Measurements from ENCODE around the gene FRK.
"Not testable (repeated sequence)": the region's sequence is repeated elsewhere in the genome, so short reads cannot be mapped to it uniquely, and the experiment has no call there.

The FRK gene

GRCh38 chr6:115945812-115946211, 114.9 kb downstream of the FRK start:
- DNase-seq (ENCODE audit: low read depth), result no peak
- TF ChIP-seq CTCF (IDR thresholded peaks at IDR 0.05; ENCODE audit: control insufficient read depth, insufficient read depth, low read depth, low read length, missing control alignments), result no peak
- no peak overlapping the region for H3K4me3 ChIP-seq (ENCODE audit: control insufficient read depth, low read depth, low read length)

GRCh38 chr6:115945306-115945705, 115.4 kb downstream of the FRK start:
- TF ChIP-seq CTCF (IDR thresholded peaks at IDR 0.05; ENCODE audit: control insufficient read depth, insufficient read depth, low read depth, low read length, missing control alignments), result no peak
- no peak overlapping the region for H3K4me3 ChIP-seq (ENCODE audit: control insufficient read depth, low read depth, low read length)
- DNase-seq (ENCODE audit: low read depth), result no peak

- not testable (repeated sequence) for DNase-seq (ENCODE audit: low read depth)
These were observed 115.9 kb downstream of the FRK start for GRCh38 chr6:115944829-115945228.

GRCh38 chr6:115937502-115937901, 123.2 kb downstream of the FRK start:
- H3K4me3 ChIP-seq (ENCODE audit: control insufficient read depth, low read depth, low read length), result not testable (repeated sequence)

More at GRCh38 chr6:115944829-115945228, 115.9 kb downstream of the FRK start:
- not testable (repeated sequence) for H3K4me3 ChIP-seq (ENCODE audit: control insufficient read depth, low read depth, low read length)

GRCh38 chr6:115935361-115935760, 125.3 kb downstream of the FRK start:
- no peak for DNase-seq (ENCODE audit: low read depth)
- no peak overlapping the region for H3K4me3 ChIP-seq (ENCODE audit: control insufficient read depth, low read depth, low read length)
- TF ChIP-seq CTCF (IDR thresholded peaks at IDR 0.05; ENCODE audit: control insufficient read depth, insufficient read depth, low read depth, low read length, missing control alignments), result no peak

More at GRCh38 chr6:115937502-115937901, 123.2 kb downstream of the FRK start:
- not testable (repeated sequence) for DNase-seq (ENCODE audit: low read depth)

GRCh38 chr6:115934829-115935228, 125.9 kb downstream of the FRK start:
- DNase-seq (ENCODE audit: low read depth), result no peak
- no peak overlapping the region for H3K4me3 ChIP-seq (ENCODE audit: control insufficient read depth, low read depth, low read length)
- no peak for TF ChIP-seq CTCF (IDR thresholded peaks at IDR 0.05; ENCODE audit: control insufficient read depth, insufficient read depth, low read depth, low read length, missing control alignments)

GRCh38 chr6:115934145-115934544, 126.5 kb downstream of the FRK start:
- TF ChIP-seq CTCF (IDR thresholded peaks at IDR 0.05; ENCODE audit: control insufficient read depth, insufficient read depth, low read depth, low read length, missing control alignments), result no peak
- H3K4me3 ChIP-seq (ENCODE audit: control insufficient read depth, low read depth, low read length), result no peak overlapping the region
- DNase-seq (ENCODE audit: low read depth), result no peak

- no peak for TF ChIP-seq CTCF (IDR thresholded peaks at IDR 0.05; ENCODE audit: control insufficient read depth, insufficient read depth, low read depth, low read length, missing control alignments)
- H3K4me3 ChIP-seq (ENCODE audit: control insufficient read depth, low read depth, low read length), result no peak overlapping the region
- no peak for DNase-seq (ENCODE audit: low read depth)
These were observed 128.2 kb downstream of the FRK start for GRCh38 chr6:115932481-115932880.

- not testable (repeated sequence) for H3K4me3 ChIP-seq (ENCODE audit: control insufficient read depth, low read depth, low read length); DNase-seq (ENCODE audit: low read depth)
These were observed 132.7 kb downstream of the FRK start for GRCh38 chr6:115928000-115928399.
